ENCODE data around the gene LOX.

DNA sequence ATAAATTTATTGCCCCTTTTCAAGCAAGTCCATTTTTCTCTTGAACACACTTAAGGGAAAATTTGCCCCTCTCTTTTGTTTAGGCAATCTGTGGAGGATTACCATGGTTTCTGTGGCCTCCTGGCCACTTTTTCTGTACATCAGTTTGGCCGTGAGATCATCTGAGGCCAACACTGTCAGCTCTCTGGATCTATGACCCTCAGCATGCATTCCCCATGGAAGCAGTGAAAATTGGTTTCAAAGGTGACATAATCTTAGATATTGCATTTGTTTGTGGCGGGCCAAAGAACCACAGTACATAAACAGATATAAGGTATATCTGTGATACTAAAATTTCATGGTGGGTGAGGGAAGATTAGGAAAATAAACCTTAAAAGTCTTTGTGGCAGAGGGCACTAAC, 46.7 kb upstream of the LOX start:
- TF ChIP-seq, protein P1, sequence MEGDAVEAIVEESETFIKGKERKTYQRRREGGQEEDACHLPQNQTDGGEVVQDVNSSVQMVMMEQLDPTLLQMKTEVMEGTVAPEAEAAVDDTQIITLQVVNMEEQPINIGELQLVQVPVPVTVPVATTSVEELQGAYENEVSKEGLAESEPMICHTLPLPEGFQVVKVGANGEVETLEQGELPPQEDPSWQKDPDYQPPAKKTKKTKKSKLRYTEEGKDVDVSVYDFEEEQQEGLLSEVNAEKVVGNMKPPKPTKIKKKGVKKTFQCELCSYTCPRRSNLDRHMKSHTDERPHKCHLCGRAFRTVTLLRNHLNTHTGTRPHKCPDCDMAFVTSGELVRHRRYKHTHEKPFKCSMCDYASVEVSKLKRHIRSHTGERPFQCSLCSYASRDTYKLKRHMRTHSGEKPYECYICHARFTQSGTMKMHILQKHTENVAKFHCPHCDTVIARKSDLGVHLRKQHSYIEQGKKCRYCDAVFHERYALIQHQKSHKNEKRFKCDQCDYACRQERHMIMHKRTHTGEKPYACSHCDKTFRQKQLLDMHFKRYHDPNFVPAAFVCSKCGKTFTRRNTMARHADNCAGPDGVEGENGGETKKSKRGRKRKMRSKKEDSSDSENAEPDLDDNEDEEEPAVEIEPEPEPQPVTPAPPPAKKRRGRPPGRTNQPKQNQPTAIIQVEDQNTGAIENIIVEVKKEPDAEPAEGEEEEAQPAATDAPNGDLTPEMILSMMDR (IDR thresholded peaks at IDR 0.05; ENCODE audit: low read length): no peak
- no peak for TF ChIP-seq EZH2 (IDR thresholded peaks at IDR 0.05; ENCODE audit: borderline replicate concordance, low read length)

Measured in OCI-LY1 (cell line).